ENCODE data around the gene POFUT1.

The POFUT1 gene

DNA sequence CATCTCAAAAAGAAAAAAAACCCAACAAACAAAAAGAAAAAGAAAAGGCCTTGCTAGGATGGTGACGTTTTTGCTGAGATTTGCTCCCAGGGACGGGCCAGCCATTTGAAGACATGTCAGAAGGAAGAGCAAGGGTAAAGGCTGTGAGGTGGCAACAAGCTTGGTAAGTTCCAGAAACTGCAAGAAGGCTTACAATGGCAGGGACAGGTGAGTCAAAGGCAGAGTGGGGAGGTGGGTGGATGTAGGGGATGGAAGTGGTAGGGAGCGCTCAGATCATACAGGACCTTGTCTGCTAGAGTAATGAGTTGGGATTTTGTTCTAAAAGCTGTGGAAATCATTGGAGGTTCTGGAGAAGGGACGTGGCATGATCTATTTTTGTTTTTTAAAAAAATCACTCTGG is 74.0 kb downstream of the POFUT1 start:
- TF ChIP-seq, protein P1, sequence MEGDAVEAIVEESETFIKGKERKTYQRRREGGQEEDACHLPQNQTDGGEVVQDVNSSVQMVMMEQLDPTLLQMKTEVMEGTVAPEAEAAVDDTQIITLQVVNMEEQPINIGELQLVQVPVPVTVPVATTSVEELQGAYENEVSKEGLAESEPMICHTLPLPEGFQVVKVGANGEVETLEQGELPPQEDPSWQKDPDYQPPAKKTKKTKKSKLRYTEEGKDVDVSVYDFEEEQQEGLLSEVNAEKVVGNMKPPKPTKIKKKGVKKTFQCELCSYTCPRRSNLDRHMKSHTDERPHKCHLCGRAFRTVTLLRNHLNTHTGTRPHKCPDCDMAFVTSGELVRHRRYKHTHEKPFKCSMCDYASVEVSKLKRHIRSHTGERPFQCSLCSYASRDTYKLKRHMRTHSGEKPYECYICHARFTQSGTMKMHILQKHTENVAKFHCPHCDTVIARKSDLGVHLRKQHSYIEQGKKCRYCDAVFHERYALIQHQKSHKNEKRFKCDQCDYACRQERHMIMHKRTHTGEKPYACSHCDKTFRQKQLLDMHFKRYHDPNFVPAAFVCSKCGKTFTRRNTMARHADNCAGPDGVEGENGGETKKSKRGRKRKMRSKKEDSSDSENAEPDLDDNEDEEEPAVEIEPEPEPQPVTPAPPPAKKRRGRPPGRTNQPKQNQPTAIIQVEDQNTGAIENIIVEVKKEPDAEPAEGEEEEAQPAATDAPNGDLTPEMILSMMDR (IDR thresholded peaks at IDR 0.05; ENCODE audit: low read length, missing control alignments): no peak
- no peak for DNase-seq (ENCODE audit: low read depth)
- H3K4me3 ChIP-seq (replicated peaks; ENCODE audit: low read depth, low read length): no peak overlapping the region

DNA sequence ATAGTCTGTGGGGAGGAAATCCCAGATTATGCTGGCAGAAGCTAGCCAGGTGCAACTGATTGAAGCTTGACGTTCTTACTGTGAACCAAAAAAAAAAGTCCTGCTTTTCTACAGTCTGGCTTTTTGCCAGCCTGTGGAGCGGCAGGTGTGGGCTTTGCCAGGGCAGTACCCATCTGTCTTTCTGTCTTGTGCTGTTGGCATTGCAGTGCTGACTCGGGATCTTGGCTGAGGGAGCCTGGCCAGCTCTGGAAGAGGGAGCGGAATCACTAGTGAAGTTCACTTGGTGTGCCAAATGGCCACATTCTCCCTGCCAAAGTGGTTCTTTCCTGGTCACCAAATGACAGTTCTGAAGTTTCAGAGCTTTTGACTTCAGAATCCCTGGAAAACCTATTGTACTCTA is 74.8 kb downstream of the POFUT1 start:
- H3K4me3 ChIP-seq (replicated peaks; ENCODE audit: low read depth, low read length): no peak overlapping the region
- TF ChIP-seq, protein P1 (IDR thresholded peaks at IDR 0.05; ENCODE audit: low read length, missing control alignments): no peak
- DNase-seq (ENCODE audit: low read depth): no peak

DNA sequence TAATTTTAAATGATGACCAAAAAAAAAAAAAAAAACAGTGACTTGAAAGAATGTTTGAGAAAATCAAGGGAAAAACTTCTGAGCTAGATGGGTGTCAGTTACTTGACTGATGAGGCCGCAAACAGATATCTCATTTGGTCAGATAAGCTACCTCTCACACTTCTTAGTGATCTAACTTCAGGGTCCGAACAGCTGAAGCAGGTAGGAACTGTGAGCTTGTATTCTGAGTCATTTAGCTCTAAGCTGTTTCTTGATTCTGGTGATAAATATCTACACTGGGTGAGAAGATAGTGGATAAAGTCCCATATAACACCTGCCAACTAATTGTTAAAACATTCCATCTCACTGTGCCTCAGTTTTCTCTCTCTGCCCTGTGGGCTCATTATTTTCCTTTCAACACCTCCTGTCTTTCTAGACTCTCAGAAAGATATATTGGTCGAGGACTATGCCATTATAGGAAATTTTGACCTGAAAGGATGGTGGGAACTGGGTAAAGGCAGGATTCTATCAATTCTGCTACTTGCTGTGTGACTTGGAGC is 77.5 kb downstream of the POFUT1 start:
- TF ChIP-seq, protein P1 (IDR thresholded peaks at IDR 0.05; ENCODE audit: low read length, missing control alignments): no peak
- no peak overlapping the region for H3K4me3 ChIP-seq (replicated peaks; ENCODE audit: low read depth, low read length)
- DNase-seq (ENCODE audit: low read depth): no peak

DNA sequence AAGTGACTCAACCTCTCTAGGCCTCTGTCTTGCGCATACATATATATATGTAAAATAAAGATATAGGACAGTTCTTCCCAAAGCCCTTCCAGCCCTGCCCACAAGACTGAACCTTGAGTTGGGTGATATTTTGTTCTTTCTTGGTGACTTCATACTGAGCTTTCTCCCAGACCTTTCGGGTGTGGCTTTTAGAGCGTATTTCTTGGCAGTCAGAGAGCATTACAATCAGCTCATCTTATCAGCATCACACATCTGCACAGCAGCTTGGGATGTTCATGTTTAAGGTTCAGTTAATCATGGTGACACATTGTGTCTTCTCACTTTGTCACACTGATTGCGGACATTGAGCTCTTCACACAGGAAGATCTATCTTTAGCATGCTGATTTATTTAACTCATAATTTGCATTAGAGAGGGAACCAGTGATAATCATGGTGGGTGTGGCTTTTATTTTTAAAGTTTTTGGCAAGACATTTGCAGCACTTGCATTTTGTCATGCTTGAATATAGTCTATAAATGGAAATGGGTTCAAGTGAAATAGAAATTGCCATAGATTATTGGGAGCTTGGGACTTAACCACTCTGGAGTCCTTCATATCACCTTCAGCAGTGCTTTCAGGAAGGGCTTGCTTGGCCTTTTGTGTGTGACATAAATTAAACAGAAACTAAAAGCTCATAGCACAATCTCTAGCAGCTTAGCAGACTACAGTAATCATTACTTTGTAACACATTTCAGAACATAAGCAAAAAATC is 78.1 kb downstream of the POFUT1 start:
- no peak overlapping the region for H3K4me3 ChIP-seq (replicated peaks; ENCODE audit: low read depth, low read length)
- DNase-seq (ENCODE audit: low read depth): no peak
- TF ChIP-seq, protein P1 (IDR thresholded peaks at IDR 0.05; ENCODE audit: low read length, missing control alignments): no peak

DNA sequence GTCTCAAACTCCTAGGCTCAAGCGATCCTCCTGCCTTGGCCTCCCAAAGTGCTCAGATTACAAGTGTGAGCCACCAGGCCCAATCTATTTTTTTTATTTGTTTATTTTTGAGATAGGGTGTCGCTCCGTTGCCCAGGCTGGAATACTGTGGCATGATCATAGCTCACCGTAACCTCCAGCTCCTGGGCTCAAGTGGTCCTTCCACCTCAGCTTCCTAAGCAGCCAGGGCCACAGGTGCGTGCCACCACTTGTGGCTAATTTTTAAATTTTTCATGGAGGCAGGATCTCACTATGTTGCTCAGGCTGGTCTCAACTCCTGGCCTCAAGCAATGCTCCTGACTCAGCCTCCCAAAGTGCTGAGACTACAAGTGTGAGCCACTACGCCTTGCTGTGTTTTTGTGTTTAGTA is 79.6 kb downstream of the POFUT1 start:
- TF ChIP-seq, protein P1 (IDR thresholded peaks at IDR 0.05; ENCODE audit: low read length, missing control alignments): no peak
- H3K4me3 ChIP-seq (replicated peaks; ENCODE audit: low read depth, low read length): no peak overlapping the region
- no peak for DNase-seq (ENCODE audit: low read depth)
